H1 (cell line): ENCODE measurements around the gene RHD. TPM values are rescaled to one million over a fixed set of nuclear protein-coding genes. Genes with fewer than 3 reads are reported as not detected.
"Not testable (repeated sequence)": the region's sequence is repeated elsewhere in the genome, so short reads cannot be mapped to it uniquely, and the experiment has no call there.

Source experiments
- CTCF ChIA-PET: fragments of 300-600 bp; sonication (Branson Sonifier 250); formaldehyde crosslinking; loops from one replicate; lab custom pipeline; 2021; ENCODE audit not compliant: partially characterized antibody; lab: Charles Lee
- POLR2A ChIA-PET: fragments of 300-600 bp; sonication (Branson Sonifier 250); formaldehyde crosslinking; loops from one replicate; lab custom pipeline; 2021; ENCODE audit warnings: inconsistent platforms; ENCODE audit not compliant: partially characterized antibody; lab: Charles Lee
- DNase-seq, 2 experiments: peaks; one replicate each; pipeline versions ENCODE4 v3.0.0 to v3.0.0-alpha.2; 2010 to 2022; ENCODE audit warnings: low spot score in 2 of 2, low read depth in 1 of 2, mixed read lengths in 1 of 2
- FAIRE-seq: peaks from 2 replicates; lab custom pipeline; 2011; peaks lifted over from hg19 to GRCh38; lab: Jason Lieb, UNC
- H2AFZ ChIP-seq: 2 replicates; pipeline ENCODE4 v1.8.1; 2012; ENCODE audit warnings: low read length, inconsistent platforms
- H2AK5ac ChIP-seq: 2 replicates; pipeline ENCODE4 v1.6.1; 2013; ENCODE audit warnings: low read depth, low read length
- H2BK120ac ChIP-seq: replicated peaks from 2 replicates; pipeline ENCODE3; 2013; ENCODE audit warnings: low read depth, low read length, inconsistent platforms
- H2BK12ac ChIP-seq: 2 replicates; pipeline ENCODE4 v1.6.1; 2013; ENCODE audit warnings: low read depth, low read length
- H2BK15ac ChIP-seq: 2 replicates; pipeline ENCODE4 v1.6.1; 2013; ENCODE audit warnings: low read length
- H2BK20ac ChIP-seq: 2 replicates; pipeline ENCODE4 v1.6.1; 2013; ENCODE audit warnings: low read length
- H2BK5ac ChIP-seq: 2 replicates; pipeline ENCODE4 v1.6.1; 2013; ENCODE audit warnings: low read depth, low read length
- H3K14ac ChIP-seq: 2 replicates; pipeline ENCODE4 v1.6.1; 2013; ENCODE audit warnings: inconsistent platforms; ENCODE audit not compliant: insufficient read length
- H3K18ac ChIP-seq: 2 replicates; pipeline ENCODE4 v1.6.1; 2013; ENCODE audit warnings: low read length; ENCODE audit errors: extremely low read depth
- H3K23ac ChIP-seq: 2 replicates; pipeline ENCODE4 v1.6.1; 2013; ENCODE audit warnings: inconsistent platforms; ENCODE audit not compliant: insufficient read length
- H3K23me2 ChIP-seq: 2 replicates; pipeline ENCODE4 v1.6.1; 2013; ENCODE audit warnings: low read depth, low read length
- H3K27ac ChIP-seq: 2 replicates; pipeline ENCODE4 v1.6.1; 2011; ENCODE audit warnings: low read depth, low read length, inconsistent platforms
- H3K27me3 ChIP-seq, 4 experiments: replicated peaks in 1 of 4; 1 replicate in 1 of 4; 2 replicates in 3 of 4; pipeline versions ENCODE4 v1.6.1 to v1.8.1; 2011 to 2013; ENCODE audit warnings: low read length in 3 of 4, mild to moderate bottlenecking in 3 of 4, inconsistent platforms in 2 of 4, mixed read lengths in 2 of 4, moderate library complexity in 1 of 4; ENCODE audit not compliant: control insufficient read depth in 3 of 4, insufficient read depth in 3 of 4; ENCODE audit errors: extremely low read depth in 1 of 4
- H3K36me3 ChIP-seq, 4 experiments: 2 replicates each; pipeline versions ENCODE4 v1.6.1 to v1.8.1; 2011 to 2013; ENCODE audit warnings: mild to moderate bottlenecking in 4 of 4, low read length in 3 of 4, moderate library complexity in 2 of 4, control low read depth in 1 of 4, inconsistent platforms in 1 of 4; ENCODE audit not compliant: insufficient read depth in 4 of 4, control insufficient read depth in 2 of 4
- H3K4ac ChIP-seq: replicated peaks from 2 replicates; pipeline ENCODE3; 2013; ENCODE audit warnings: low read length, low read depth, mixed read lengths, inconsistent platforms; ENCODE audit not compliant: insufficient read length
- H3K4me1 ChIP-seq, 4 experiments: replicated peaks in 1 of 4; 1 replicate in 1 of 4; 2 replicates in 3 of 4; pipeline versions ENCODE4 v1.6.1 to v1.8.1; 2011 to 2013; ENCODE audit warnings: low read length in 3 of 4, inconsistent platforms in 2 of 4, mixed read lengths in 1 of 4; ENCODE audit not compliant: insufficient read depth in 4 of 4, control insufficient read depth in 3 of 4
- H3K4me2 ChIP-seq, 2 experiments: 2 replicates each; pipeline versions ENCODE4 v1.6.1 to v1.8.1; 2011 to 2013; ENCODE audit warnings: low read depth in 2 of 2, low read length in 2 of 2, control low read depth in 1 of 2, inconsistent platforms in 1 of 2, mild to moderate bottlenecking in 1 of 2; ENCODE audit not compliant: insufficient read depth in 1 of 2
- H3K4me3 ChIP-seq, 4 experiments: fragments of 200-600, 300-600 bp in 1 of 4; sonication (generic), shearing (Covaris generic), sonication (Bioruptor Twin) in 1 of 4; 2 replicates each; pipeline versions ENCODE4 v1.5.1 to v1.8.1; 2011 to 2016; ENCODE audit warnings: low read length in 4 of 4, low read depth in 3 of 4, control low read depth in 2 of 4, inconsistent platforms in 2 of 4, mild to moderate bottlenecking in 2 of 4, mixed read lengths in 1 of 4, moderate library complexity in 1 of 4; ENCODE audit not compliant: insufficient read depth in 2 of 4; ENCODE audit errors: extremely low read depth in 1 of 4
- H3K56ac ChIP-seq: replicated peaks from 2 replicates; pipeline ENCODE3; 2013; ENCODE audit warnings: low read depth, mild to moderate bottlenecking, mixed read lengths, low read length, inconsistent platforms; ENCODE audit not compliant: insufficient read length
- H3K79me1 ChIP-seq: 2 replicates; pipeline ENCODE4 v1.6.1; 2013; ENCODE audit warnings: low read depth, low read length, control low read depth
- H3K79me2 ChIP-seq, 2 experiments: 2 replicates each; pipeline versions ENCODE4 v1.6.1 to v1.8.1; 2012 to 2013; ENCODE audit warnings: low read length in 2 of 2, mild to moderate bottlenecking in 2 of 2, inconsistent platforms in 1 of 2; ENCODE audit not compliant: insufficient read depth in 2 of 2, control insufficient read depth in 1 of 2
- H3K9ac ChIP-seq, 4 experiments: replicated peaks in 1 of 4; 1 replicate in 1 of 4; 2 replicates in 3 of 4; pipeline versions ENCODE4 v1.6.1 to v1.8.1; 2011 to 2013; ENCODE audit warnings: low read depth in 3 of 4, low read length in 3 of 4, control low read depth in 2 of 4, mild to moderate bottlenecking in 2 of 4, moderate library complexity in 2 of 4, inconsistent platforms in 1 of 4; ENCODE audit errors: extremely low read depth in 1 of 4
- H3K9me3 ChIP-seq, 2 experiments: 2 replicates each; pipeline versions ENCODE4 v1.6.1 to v1.8.1; 2012 to 2013; ENCODE audit warnings: mild to moderate bottlenecking in 2 of 2, moderate library complexity in 2 of 2, control low read depth in 1 of 2, inconsistent platforms in 1 of 2, low read depth in 1 of 2, low read length in 1 of 2, mixed read lengths in 1 of 2; ENCODE audit not compliant: insufficient read depth in 2 of 2
- H4K20me1 ChIP-seq, 2 experiments: replicated peaks in 1 of 2; 2 replicates each; pipeline versions ENCODE3 to v1.8.1; 2011 to 2013; ENCODE audit warnings: inconsistent platforms in 2 of 2, low read length in 2 of 2, mild to moderate bottlenecking in 1 of 2; ENCODE audit not compliant: insufficient read depth in 2 of 2, control insufficient read depth in 1 of 2
- H4K5ac ChIP-seq: 2 replicates; pipeline ENCODE4 v1.6.1; 2013; ENCODE audit warnings: low read length, low read depth, mixed read lengths, inconsistent platforms; ENCODE audit not compliant: insufficient read length
- H4K8ac ChIP-seq: 2 replicates; pipeline ENCODE4 v1.8.0; 2013; ENCODE audit warnings: mild to moderate bottlenecking, moderate library complexity, low read length, inconsistent platforms; ENCODE audit not compliant: insufficient read depth; ENCODE audit errors: extremely low read depth
- H4K91ac ChIP-seq: replicated peaks from 2 replicates; pipeline ENCODE3; 2013; ENCODE audit warnings: low read length, mixed read lengths, inconsistent platforms; ENCODE audit not compliant: insufficient read length
- RAD21 ChIP-seq, 2 experiments: IDR thresholded peaks in 1 of 2; conservative IDR thresholded peaks in 1 of 2; 2 replicates each; pipeline ENCODE4 v1.6.1; 2011; ENCODE audit warnings: low read depth in 2 of 2, low read length in 2 of 2, improper control_type of control experiment in 1 of 2, inconsistent platforms in 1 of 2, mild to moderate bottlenecking in 1 of 2, moderate library complexity in 1 of 2
- WGBS, 2 experiments: shearing (Covaris generic) in 1 of 2; methylation state at CpG; one replicate each; pipeline versions ENCODE4 v1.1.6 to v1.1.7; 2013 to 2015; ENCODE audit warnings: low lambda C conversion rate in 2 of 2, mixed read lengths in 2 of 2, inconsistent platforms in 1 of 2, low coverage in 1 of 2, missing lambda C conversion rate in 1 of 2; ENCODE audit not compliant: insufficient replicate concordance in 2 of 2, insufficient coverage in 1 of 2, insufficient read length in 1 of 2; ENCODE audit errors: extremely low coverage in 1 of 2, missing lambda C conversion rate in 1 of 2; 5-methylcytosine and 5-hydroxymethylcytosine counted together
- polyA plus RNA-seq, 7 experiments: library from polyadenylated mRNA; depleted of rRNA in 3 of 7; stranded (reverse) in 5 of 7; unstranded in 2 of 7; fragments of >200 nt in 5 of 7; fragments of 200-250 nt in 2 of 7; gene quantifications; 1 replicate in 5 of 7; 2 replicates in 1 of 7; 4 replicates in 1 of 7; pipeline versions ENCODE4 v1.2.1 to v1.2.3, GENCODE V29; 2011 to 2013; ENCODE audit warnings: missing spikeins in 2 of 7, mixed read lengths in 2 of 7
- total RNA-seq: library from RNA; stranded (reverse); fragmentation: NEBNext Ultra II Directional; extraction: Animal tissue kit (Norgen Biotek cat#: 25700); gene quantifications from 2 replicates; pipeline ENCODE4 v1.2.1, GENCODE V29; 2021

The RHD gene
- total and polyA plus RNA-seq, 2 of the 8 experiments (the other 6 are each of a cell fraction or from before 2014, with no cell fraction given), result 0.21 TPM; not detected in 1

DNA sequence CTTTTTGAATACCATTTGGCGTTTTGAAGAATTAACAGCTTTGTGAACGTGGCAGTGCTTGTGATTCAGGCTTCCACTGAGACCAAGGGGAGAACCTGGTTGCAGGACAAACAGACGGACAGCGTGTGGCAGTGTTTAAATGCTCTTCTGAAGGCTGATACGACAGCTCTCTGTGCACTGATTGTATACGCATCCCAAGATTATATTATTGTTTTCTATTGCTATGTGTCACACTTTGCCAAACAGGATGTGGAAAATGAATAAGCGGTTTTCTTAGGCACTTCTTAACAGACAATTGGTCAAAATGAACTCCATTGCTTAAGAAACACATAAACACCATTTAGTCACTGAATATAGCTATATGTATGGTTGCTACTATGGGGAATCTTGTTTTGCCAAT, 12.5 kb upstream of the RHD start:
- FAIRE-seq, H4K91ac ChIP-seq, H3K27ac ChIP-seq, H4K8ac ChIP-seq, H3K23me2 ChIP-seq, H3K56ac ChIP-seq, H3K4me2 ChIP-seq, H3K9me3 ChIP-seq, H2BK12ac ChIP-seq, H3K79me1 ChIP-seq, H3K27me3 ChIP-seq, H3K36me3 ChIP-seq, H3K4ac ChIP-seq, H3K4me3 ChIP-seq, H3K4me1 ChIP-seq, H2BK5ac ChIP-seq, H2BK120ac ChIP-seq, H3K79me2 ChIP-seq, H3K9ac ChIP-seq, H2AK5ac ChIP-seq, H2AFZ ChIP-seq, H3K18ac ChIP-seq, DNase-seq, H3K23ac ChIP-seq, H4K5ac ChIP-seq, H3K14ac ChIP-seq, H2BK20ac ChIP-seq, H4K20me1 ChIP-seq, H2BK15ac ChIP-seq, CTCF ChIA-PET: not testable (repeated sequence)
- 89% methylated on average over 5 of the region's 7 CpGs; no CpG with 5 or more reads in 1 of the 2 experiments for WGBS, 2 experiments
- POLR2A ChIA-PET, result interaction anchor here (1.2 kb wide), 1 partner anchor 12 kb away, joined by 3 read pairs; the partner anchor contains the start of gene RSRP1
- peak in 1 of 2 experiments; percentile 10; a peak in 1 of 4 replicates for TF ChIP-seq RAD21 (IDR thresholded peaks at IDR 0.05 in 1 of 2, conservative IDR thresholded peaks at IDR 0.05 in 1 of 2; ENCODE audit: low read depth in 2 of 2, low read length in 2 of 2)

DNA sequence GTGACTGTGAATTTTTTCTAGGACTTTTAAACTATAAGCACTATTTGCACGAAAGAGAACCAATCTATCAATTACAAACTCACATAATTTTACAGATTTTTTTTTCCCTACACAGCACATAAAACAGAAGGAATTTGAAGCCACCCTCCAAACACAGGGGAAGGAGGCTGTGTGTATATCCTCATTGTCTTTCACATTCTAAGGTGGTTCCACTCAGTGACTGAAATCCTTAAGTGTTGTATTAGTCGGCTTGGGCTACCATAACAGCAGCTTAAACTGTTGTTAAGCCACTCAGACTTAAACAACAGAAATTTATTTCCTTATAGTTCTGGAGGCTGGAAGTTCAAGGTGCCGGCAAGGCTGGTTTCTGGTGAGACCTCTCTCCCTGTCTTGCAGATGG, 12.0 kb upstream of the RHD start:
- H4K5ac ChIP-seq, H3K18ac ChIP-seq, H3K9me3 ChIP-seq, H3K23ac ChIP-seq, H3K27me3 ChIP-seq, H3K4ac ChIP-seq, H3K56ac ChIP-seq, DNase-seq, H4K8ac ChIP-seq, H4K91ac ChIP-seq, POLR2A ChIA-PET, H2AK5ac ChIP-seq, H4K20me1 ChIP-seq, H2BK12ac ChIP-seq, FAIRE-seq, H2BK20ac ChIP-seq, H3K4me1 ChIP-seq, H3K4me3 ChIP-seq, H2AFZ ChIP-seq, H2BK5ac ChIP-seq, H3K23me2 ChIP-seq, H2BK120ac ChIP-seq, H3K4me2 ChIP-seq, H3K79me2 ChIP-seq, H3K27ac ChIP-seq, H2BK15ac ChIP-seq, H3K79me1 ChIP-seq, H3K9ac ChIP-seq, H3K36me3 ChIP-seq, H3K14ac ChIP-seq, CTCF ChIA-PET: not testable (repeated sequence)
- 87% methylated on average over 3 of the region's 3 CpGs; no CpG with 5 or more reads in 1 of the 2 experiments for WGBS, 2 experiments
